Smooth muscle cell (in vitro differentiated cells): Measurements from ENCODE around the gene DUSP15. TPM values are rescaled to one million over a fixed set of nuclear protein-coding genes. Genes with fewer than 3 reads are reported as not detected.

Experiments used
- DNase-seq: peaks from one replicate; lab custom pipeline; 2025; ENCODE audit not compliant: unreplicated experiment; lab: John Stamatoyannopoulos, UW
- H2AFZ ChIP-seq: fragments of 200-600 bp; sonication (generic); 2 replicates; pipeline ENCODE4 v1.6.0; 2016; ENCODE audit warnings: antibody characterized with exemption, low read depth, mild to moderate bottlenecking
- H3F3A ChIP-seq: fragments of 200-600 bp; sonication (generic); 2 replicates; pipeline ENCODE4 v1.6.0; 2017; ENCODE audit warnings: antibody characterized with exemption, low read depth
- H3K27ac ChIP-seq: fragments of 200-600 bp; sonication (generic); 2 replicates; pipeline ENCODE4 v1.5.1; 2016; ENCODE audit warnings: low read depth, mild to moderate bottlenecking
- H3K27me3 ChIP-seq: fragments of 200-600 bp; sonication (generic); 2 replicates; pipeline ENCODE4 v1.6.1; 2016; ENCODE audit warnings: low read depth, mild to moderate bottlenecking
- H3K36me3 ChIP-seq: fragments of 200-600 bp; sonication (generic); 2 replicates; pipeline ENCODE4 v1.5.1; 2016; ENCODE audit warnings: low read depth
- H3K4me1 ChIP-seq: fragments of 200-600 bp; sonication (generic); 2 replicates; pipeline ENCODE4 v1.5.1; 2016; ENCODE audit warnings: low read depth
- H3K4me2 ChIP-seq: fragments of 200-600 bp; sonication (generic); 2 replicates; pipeline ENCODE4 v1.6.0; 2016; ENCODE audit warnings: mild to moderate bottlenecking
- H3K4me3 ChIP-seq: fragments of 200-600 bp; sonication (generic); 2 replicates; pipeline ENCODE4 v1.5.1; 2016; ENCODE audit warnings: mild to moderate bottlenecking
- H3K79me2 ChIP-seq: fragments of 200-600 bp; sonication (generic); 2 replicates; pipeline ENCODE4 v1.6.0; 2016; ENCODE audit warnings: low read depth, mild to moderate bottlenecking
- H3K9ac ChIP-seq: fragments of 200-600 bp; sonication (generic); 2 replicates; pipeline ENCODE4 v1.6.0; 2016; ENCODE audit warnings: low read depth
- H3K9me3 ChIP-seq: fragments of 200-600 bp; sonication (generic); replicated peaks from 2 replicates; pipeline ENCODE4 v1.5.1; 2016; ENCODE audit warnings: low read depth
- H4K20me1 ChIP-seq: fragments of 200-600 bp; sonication (generic); 2 replicates; pipeline ENCODE4 v1.6.0; 2016; ENCODE audit warnings: low read depth
- WGBS: methylation state at CpG from one replicate; pipeline ENCODE4 v1.1.7; 2016; ENCODE audit warnings: low lambda C conversion rate; 5-methylcytosine and 5-hydroxymethylcytosine counted together
- polyA plus RNA-seq: library from polyadenylated mRNA; unstranded; fragments of >200 nt; fragmentation: Nextera tagmentation; extraction: Ambion mirVana; gene quantifications from 2 replicates; pipeline ENCODE4 v1.2.1, GENCODE V29; 2016
- total RNA-seq: library from RNA; depleted of rRNA; stranded (reverse); fragments of >200 nt; gene quantifications from 2 replicates; pipeline ENCODE4 v1.2.3, GENCODE V29; 2014
- TF ChIP-seq, protein P1 (sequence below): fragments of 200-600 bp; sonication (generic); IDR thresholded peaks from 2 replicates; pipeline ENCODE4 v1.5.1; 2017; ENCODE audit warnings: borderline replicate concordance, mild to moderate bottlenecking, antibody characterized with exemption; ENCODE audit not compliant: insufficient read depth, poor library complexity, severe bottlenecking

The DUSP15 gene
- total and polyA plus RNA-seq, 2 experiments from 2014 or later: 6.2 to 10.2 TPM

- Histone ChIP-seq H3K4me3 (no peak overlapping the region), H3K4me2 (no peak overlapping the region), H3K79me2 (no peaks in the 10 kb centered on the region), H3K27me3 (peaks cover 50% of the 10 kb centered on the region), H4K20me1 (no peaks in the 10 kb centered on the region), H3K9me3 (no peaks in the 10 kb centered on the region), H3K4me1 (peaks cover 12% of the 10 kb centered on the region), H3K27ac (no peak overlapping the region), H3K9ac (no peak overlapping the region), H3K36me3 (no peaks in the 10 kb centered on the region), H2AFZ (no peak overlapping the region), H3F3A (no peaks in the 10 kb centered on the region)
- 76% methylated on average over 15 of the region's 15 CpGs for WGBS
- DNase-seq: no peak
- TF ChIP-seq, protein P1, sequence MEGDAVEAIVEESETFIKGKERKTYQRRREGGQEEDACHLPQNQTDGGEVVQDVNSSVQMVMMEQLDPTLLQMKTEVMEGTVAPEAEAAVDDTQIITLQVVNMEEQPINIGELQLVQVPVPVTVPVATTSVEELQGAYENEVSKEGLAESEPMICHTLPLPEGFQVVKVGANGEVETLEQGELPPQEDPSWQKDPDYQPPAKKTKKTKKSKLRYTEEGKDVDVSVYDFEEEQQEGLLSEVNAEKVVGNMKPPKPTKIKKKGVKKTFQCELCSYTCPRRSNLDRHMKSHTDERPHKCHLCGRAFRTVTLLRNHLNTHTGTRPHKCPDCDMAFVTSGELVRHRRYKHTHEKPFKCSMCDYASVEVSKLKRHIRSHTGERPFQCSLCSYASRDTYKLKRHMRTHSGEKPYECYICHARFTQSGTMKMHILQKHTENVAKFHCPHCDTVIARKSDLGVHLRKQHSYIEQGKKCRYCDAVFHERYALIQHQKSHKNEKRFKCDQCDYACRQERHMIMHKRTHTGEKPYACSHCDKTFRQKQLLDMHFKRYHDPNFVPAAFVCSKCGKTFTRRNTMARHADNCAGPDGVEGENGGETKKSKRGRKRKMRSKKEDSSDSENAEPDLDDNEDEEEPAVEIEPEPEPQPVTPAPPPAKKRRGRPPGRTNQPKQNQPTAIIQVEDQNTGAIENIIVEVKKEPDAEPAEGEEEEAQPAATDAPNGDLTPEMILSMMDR: no peak
Observed at GRCh38 chr20:31857861-31858759, 12.2 kb downstream of the DUSP15 start.

GRCh38 chr20:31856516-31856915, 13.8 kb downstream of the DUSP15 start:
- no peak overlapping the region for H3K4me2 ChIP-seq
- no peak overlapping the region for H3K27ac ChIP-seq
- H3K79me2 ChIP-seq: no peaks in the 10 kb centered on the region
- TF ChIP-seq, protein P1: no peak
- 72% methylated on average over 3 of the region's 3 CpGs for WGBS
- H3K9ac ChIP-seq: no peak overlapping the region
- no peak overlapping the region for H2AFZ ChIP-seq
- peaks cover 51% of the 10 kb centered on the region for H3K27me3 ChIP-seq
- H3K36me3 ChIP-seq: no peaks in the 10 kb centered on the region
- no peak overlapping the region for H3K4me3 ChIP-seq
- no peaks in the 10 kb centered on the region for H3K9me3 ChIP-seq
- no peak for DNase-seq
- H3F3A ChIP-seq: no peaks in the 10 kb centered on the region
- H4K20me1 ChIP-seq: no peaks in the 10 kb centered on the region
- H3K4me1 ChIP-seq: peaks cover 12% of the 10 kb centered on the region

DNA sequence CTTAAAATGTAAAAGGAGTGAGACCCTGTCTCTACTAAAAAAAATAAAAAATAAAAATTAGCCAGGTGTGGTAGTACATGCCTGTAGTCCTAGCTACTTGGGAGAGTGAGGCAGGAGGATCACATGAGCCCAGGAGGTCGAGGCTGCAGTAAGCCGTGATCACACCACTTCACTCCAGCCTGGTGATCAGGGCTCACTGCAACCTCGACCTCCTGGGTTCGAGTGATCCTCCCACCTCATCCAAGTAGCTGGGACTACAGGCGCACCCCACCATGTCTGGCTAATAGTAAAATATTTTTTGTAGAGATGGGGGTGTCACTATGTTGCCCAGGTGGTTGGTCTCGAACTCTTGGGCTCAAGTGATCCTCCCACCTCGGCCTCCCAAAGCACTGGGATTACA, 16.8 kb downstream of the DUSP15 start:
- Histone ChIP-seq H3K27ac (no peak overlapping the region), H3K4me1 (no peaks in the 10 kb centered on the region), H3K36me3 (no peaks in the 10 kb centered on the region), H4K20me1 (no peaks in the 10 kb centered on the region), H3K4me3 (no peak overlapping the region), H3K79me2 (no peaks in the 10 kb centered on the region), H3K9me3 (no peaks in the 10 kb centered on the region), H3K9ac (no peak overlapping the region), H2AFZ (no peak overlapping the region), H3K27me3 (peaks cover 79% of the 10 kb centered on the region), H3F3A (no peaks in the 10 kb centered on the region), H3K4me2 (no peak overlapping the region)
- TF ChIP-seq, protein P1: no peak
- no peak for DNase-seq
- 80% methylated on average over 7 of the region's 7 CpGs for WGBS
